ENCODE data around the gene SLC35E4. TPM values are rescaled to one million over a fixed set of nuclear protein-coding genes. Genes with fewer than 3 reads are reported as not detected.

The SLC35E4 gene
- total and polyA plus RNA-seq, 2 experiments from 2014 or later = 2.6 to 11.3 TPM

- H3K9me2 ChIP-seq (ENCODE audit: insufficient read depth) = 0 out of 2 replicates have a peak, but pooled peaks cover 4% of the 10 kb centered on the region
- H3K79me2 ChIP-seq (replicated peaks; ENCODE audit: insufficient read depth) = no peaks in the 10 kb centered on the region
- TF ChIP-seq, protein P1, sequence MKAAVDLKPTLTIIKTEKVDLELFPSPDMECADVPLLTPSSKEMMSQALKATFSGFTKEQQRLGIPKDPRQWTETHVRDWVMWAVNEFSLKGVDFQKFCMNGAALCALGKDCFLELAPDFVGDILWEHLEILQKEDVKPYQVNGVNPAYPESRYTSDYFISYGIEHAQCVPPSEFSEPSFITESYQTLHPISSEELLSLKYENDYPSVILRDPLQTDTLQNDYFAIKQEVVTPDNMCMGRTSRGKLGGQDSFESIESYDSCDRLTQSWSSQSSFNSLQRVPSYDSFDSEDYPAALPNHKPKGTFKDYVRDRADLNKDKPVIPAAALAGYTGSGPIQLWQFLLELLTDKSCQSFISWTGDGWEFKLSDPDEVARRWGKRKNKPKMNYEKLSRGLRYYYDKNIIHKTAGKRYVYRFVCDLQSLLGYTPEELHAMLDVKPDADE (IDR thresholded peaks at IDR 0.05) = no peak
- TF ChIP-seq ZNF462 (CRISPR knock-in tag; IDR thresholded peaks at IDR 0.05) (no peak), POLR2AphosphoS5 (IDR thresholded peaks at IDR 0.05; ENCODE audit: low read depth) (no peak), ZNF114 (CRISPR knock-in tag; IDR thresholded peaks at IDR 0.05) (no peak), EZH2 (IDR thresholded peaks at IDR 0.05; ENCODE audit: low read depth, unreplicated experiment) (no peak), STAT1 (IDR thresholded peaks at IDR 0.05; ENCODE audit: unreplicated experiment) (no peak), ZNF331 (CRISPR knock-in tag; IDR thresholded peaks at IDR 0.05; ENCODE audit: low read depth) (no peak), EZH2phosphoT487 (IDR thresholded peaks at IDR 0.05; ENCODE audit: unreplicated experiment) (no peak), JUNB (IDR thresholded peaks at IDR 0.05; ENCODE audit: unreplicated experiment) (no peak), CTCF (conservative IDR thresholded peaks at IDR 0.05; ENCODE audit: low read depth in 2 of 2) (no peak), NANOG (IDR thresholded peaks at IDR 0.05; ENCODE audit: borderline replicate concordance) (no peak), CREB1 (CRISPR knock-in tag; IDR thresholded peaks at IDR 0.05; ENCODE audit: low read depth) (no peak)
- H3K27ac Mint-ChIP-seq = no peak overlapping the region
- H3K27me3 Mint-ChIP-seq (ENCODE audit: insufficient read depth, low read depth, poor library complexity) = no peaks in the 10 kb centered on the region
- H2AFZ ChIP-seq = no peak overlapping the region
- H3K27me3 ChIP-seq (ENCODE audit: insufficient read depth) = 0 out of 2 replicates have a peak, but pooled peaks cover 3% of the 10 kb centered on the region
- no peaks in the 10 kb centered on the region for H3K9me3 Mint-ChIP-seq
- no peaks in the 10 kb centered on the region for H3F3A ChIP-seq (replicated peaks; ENCODE audit: low read depth)
- DNase-seq (ENCODE audit: low spot score) (no peak), ATAC-seq (no peak)
- no peaks in the 10 kb centered on the region for H3K36me3 ChIP-seq (ENCODE audit: insufficient read depth)
- no peak overlapping the region for H3K27ac ChIP-seq (ENCODE audit: low read depth)
- no peaks in the 10 kb centered on the region for H3K36me3 Mint-ChIP-seq (ENCODE audit: low read depth)
- H4K20me1 ChIP-seq (replicated peaks; ENCODE audit: insufficient read depth) = no peaks in the 10 kb centered on the region
- no peak overlapping the region for H3K4me3 Mint-ChIP-seq
- H3K4me2 ChIP-seq = no peak overlapping the region
- no peaks in the 10 kb centered on the region for H3K4me1 ChIP-seq (ENCODE audit: insufficient read depth)
- H3K4me1 Mint-ChIP-seq = peaks cover 11% of the 10 kb centered on the region
- H3K4me3 ChIP-seq = no peak overlapping the region
Observed at GRCh38 chr22:30674482-30674881, 38.9 kb downstream of the SLC35E4 start.
